Measurements from ENCODE around the gene AGRN.

- TF ChIP-seq CTCF (IDR thresholded peaks at IDR 0.05) (no peak), POLR2A (IDR thresholded peaks at IDR 0.05) (no peak)
Measured at GRCh38 chr1:1052003-1052840, 32.3 kb downstream of the AGRN start.

Measured in Peyer's patch (tissue), 4 donors.